PC-3 (cell line): ENCODE results near the gene RETREG1.

Experiments
- EZH2 ChIP-seq: fragments of 300-600 bp; sonication (generic); IDR thresholded peaks from one replicate; pipeline ENCODE4 v1.6.1; 2017; ENCODE audit warnings: antibody characterized with exemption, mild to moderate bottlenecking, low read length; ENCODE audit not compliant: unreplicated experiment
- EZH2phosphoT487 ChIP-seq: fragments of 300-600 bp; sonication (generic); IDR thresholded peaks from 2 replicates; pipeline ENCODE4 v1.6.1; 2018; ENCODE audit warnings: mild to moderate bottlenecking, antibody characterized with exemption, low read length, borderline replicate concordance
- TF ChIP-seq, protein P1 (sequence below): fragments of 300-600 bp; sonication (generic); conservative IDR thresholded peaks from 2 replicates; pipeline ENCODE4 v1.5.1; 2017; ENCODE audit warnings: antibody characterized with exemption, low read depth, mild to moderate bottlenecking, low read length

DNA sequence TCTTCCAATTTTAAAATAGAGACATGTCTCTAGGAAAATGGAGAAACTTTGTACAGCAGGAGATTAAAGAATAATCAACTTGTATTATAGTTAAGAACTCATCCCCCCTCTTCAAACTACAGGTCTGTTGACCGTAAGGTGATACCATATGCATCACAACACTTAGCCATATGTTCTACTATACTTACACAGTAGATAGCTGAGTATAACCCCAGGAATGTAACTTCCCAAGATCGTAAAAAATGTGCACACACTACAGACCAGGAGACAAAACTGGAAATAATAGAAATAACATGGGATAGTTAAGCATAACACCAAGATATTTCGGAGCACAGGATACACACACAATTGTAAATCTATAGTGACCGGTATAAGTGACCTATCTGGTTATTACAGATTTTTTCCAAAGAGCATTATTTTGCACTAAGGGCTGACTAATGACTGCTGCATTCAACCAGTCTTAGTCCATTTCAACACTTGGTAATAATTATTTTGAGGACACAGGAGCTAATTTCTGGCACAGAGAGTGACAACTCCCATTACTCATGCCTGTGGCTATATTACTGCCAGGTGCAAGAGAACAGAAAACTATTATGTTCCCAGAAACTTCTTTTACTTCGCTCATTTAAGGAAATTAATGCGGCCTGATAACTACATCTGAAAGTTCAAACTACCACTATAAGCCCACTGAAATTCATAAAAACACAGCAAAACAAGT is 135.8 kb downstream of the RETREG1 start:
- TF ChIP-seq, protein P1, sequence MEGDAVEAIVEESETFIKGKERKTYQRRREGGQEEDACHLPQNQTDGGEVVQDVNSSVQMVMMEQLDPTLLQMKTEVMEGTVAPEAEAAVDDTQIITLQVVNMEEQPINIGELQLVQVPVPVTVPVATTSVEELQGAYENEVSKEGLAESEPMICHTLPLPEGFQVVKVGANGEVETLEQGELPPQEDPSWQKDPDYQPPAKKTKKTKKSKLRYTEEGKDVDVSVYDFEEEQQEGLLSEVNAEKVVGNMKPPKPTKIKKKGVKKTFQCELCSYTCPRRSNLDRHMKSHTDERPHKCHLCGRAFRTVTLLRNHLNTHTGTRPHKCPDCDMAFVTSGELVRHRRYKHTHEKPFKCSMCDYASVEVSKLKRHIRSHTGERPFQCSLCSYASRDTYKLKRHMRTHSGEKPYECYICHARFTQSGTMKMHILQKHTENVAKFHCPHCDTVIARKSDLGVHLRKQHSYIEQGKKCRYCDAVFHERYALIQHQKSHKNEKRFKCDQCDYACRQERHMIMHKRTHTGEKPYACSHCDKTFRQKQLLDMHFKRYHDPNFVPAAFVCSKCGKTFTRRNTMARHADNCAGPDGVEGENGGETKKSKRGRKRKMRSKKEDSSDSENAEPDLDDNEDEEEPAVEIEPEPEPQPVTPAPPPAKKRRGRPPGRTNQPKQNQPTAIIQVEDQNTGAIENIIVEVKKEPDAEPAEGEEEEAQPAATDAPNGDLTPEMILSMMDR = no peak
- TF ChIP-seq EZH2 (no peak), EZH2phosphoT487 (no peak)
